ENCODE results near the gene SHB.

DNA sequence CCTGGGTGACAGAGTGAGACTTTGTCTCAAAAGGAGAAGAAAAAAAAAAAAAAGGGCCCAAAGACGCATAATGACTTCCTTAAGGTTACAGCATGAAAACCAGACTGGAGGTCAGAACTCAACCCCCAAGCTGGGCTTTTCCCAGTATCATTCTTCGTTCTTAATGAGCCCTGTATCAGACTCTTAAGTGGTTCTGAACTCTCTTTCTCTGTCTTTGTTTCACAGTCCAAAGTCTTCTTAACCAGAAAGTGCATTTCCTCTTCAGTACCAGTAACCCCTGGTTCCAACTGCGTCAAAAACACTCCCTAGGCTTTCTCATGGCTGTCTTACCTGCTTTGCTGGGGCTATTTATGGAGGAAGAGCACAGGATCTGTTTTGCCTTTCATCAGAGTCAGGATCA, 38.4 kb upstream of the SHB start:
- TF ChIP-seq CTCF (IDR thresholded peaks at IDR 0.05 in 2 of 3, conservative IDR thresholded peaks at IDR 0.05 in 1 of 3; ENCODE audit: borderline replicate concordance in 1 of 3, insufficient read depth in 1 of 3, low read depth in 2 of 3, low read length in 2 of 3), result no peak
- TF ChIP-seq YY1 (IDR thresholded peaks at IDR 0.05; ENCODE audit: extremely low read depth, insufficient replicate concordance, low read depth, low read length), result no peak
- TF ChIP-seq EZH2 (IDR thresholded peaks at IDR 0.05), result no peak
- no peak for TF ChIP-seq EGR1 (IDR thresholded peaks at IDR 0.05; ENCODE audit: low read depth)
- TF ChIP-seq SRF (IDR thresholded peaks at IDR 0.05; ENCODE audit: low read depth), result no peak
- TF ChIP-seq, protein P1, sequence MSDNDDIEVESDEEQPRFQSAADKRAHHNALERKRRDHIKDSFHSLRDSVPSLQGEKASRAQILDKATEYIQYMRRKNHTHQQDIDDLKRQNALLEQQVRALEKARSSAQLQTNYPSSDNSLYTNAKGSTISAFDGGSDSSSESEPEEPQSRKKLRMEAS (IDR thresholded peaks at IDR 0.05), result no peak
- no peak for TF ChIP-seq REST (IDR thresholded peaks at IDR 0.05; ENCODE audit: low read depth)
- TF ChIP-seq POLR2A (IDR thresholded peaks at IDR 0.05; ENCODE audit: borderline replicate concordance, extremely low read depth, insufficient read depth, insufficient read length), result no peak
- no peak for TF ChIP-seq ZNF274 (IDR thresholded peaks at IDR 0.05; ENCODE audit: low read depth, low read length)
- TF ChIP-seq CEBPB (IDR thresholded peaks at IDR 0.05; ENCODE audit: low read depth), result no peak
- TF ChIP-seq EZH2phosphoT487 (IDR thresholded peaks at IDR 0.05; ENCODE audit: borderline replicate concordance), result no peak
- no peak for TF ChIP-seq JUND (IDR thresholded peaks at IDR 0.05)
- no peak for TF ChIP-seq POLR2AphosphoS5 (IDR thresholded peaks at IDR 0.05; ENCODE audit: low read depth, low read length)
- no peak for TF ChIP-seq RAD21 (IDR thresholded peaks at IDR 0.05; ENCODE audit: low read depth)
